ENCODE data around the gene IP6K3.

The IP6K3 gene

DNA sequence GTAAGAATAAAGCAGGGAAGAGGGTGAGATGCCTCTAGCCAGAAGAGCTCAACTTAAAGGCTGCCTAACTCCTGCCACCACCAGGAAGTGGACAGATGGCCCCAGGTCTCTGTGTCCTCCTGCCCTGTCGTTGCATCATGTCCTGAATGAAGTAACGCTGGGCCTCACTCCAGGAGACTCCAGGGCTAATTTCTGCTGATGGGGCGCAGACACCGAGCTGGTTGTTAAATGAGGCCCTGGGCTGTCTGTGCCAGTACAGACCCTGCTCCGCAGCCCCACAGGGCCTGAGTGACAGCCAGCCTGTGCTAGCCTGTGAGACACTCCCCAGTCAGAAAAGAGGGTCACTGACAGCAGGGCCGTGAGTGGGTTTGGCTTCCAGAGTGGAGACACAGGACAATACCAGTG, 6.5 kb downstream of the IP6K3 start:
- no peak for DNase-seq (ENCODE audit: low spot score)

DNA sequence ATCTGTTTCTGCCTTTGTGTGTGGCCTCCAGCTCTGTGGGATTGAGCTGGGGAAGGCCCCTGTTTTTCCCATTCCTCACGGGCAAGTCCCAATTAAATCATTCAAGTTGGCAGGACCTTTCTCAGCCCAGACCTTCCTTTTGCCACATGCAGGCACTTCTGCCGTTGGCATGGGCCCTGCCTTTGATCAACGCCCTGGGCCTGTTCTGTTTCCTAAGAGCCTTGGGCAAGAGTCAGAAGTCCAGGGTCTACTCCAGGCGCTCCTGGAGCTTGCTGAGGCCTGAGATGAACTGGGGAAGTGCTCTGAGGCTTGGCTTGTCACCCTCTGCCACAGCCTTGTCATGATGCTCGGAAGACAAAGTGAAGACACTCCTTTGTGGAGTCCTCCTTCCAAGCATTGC, 7.1 kb downstream of the IP6K3 start:
- no peak for DNase-seq (ENCODE audit: low spot score)

DNA sequence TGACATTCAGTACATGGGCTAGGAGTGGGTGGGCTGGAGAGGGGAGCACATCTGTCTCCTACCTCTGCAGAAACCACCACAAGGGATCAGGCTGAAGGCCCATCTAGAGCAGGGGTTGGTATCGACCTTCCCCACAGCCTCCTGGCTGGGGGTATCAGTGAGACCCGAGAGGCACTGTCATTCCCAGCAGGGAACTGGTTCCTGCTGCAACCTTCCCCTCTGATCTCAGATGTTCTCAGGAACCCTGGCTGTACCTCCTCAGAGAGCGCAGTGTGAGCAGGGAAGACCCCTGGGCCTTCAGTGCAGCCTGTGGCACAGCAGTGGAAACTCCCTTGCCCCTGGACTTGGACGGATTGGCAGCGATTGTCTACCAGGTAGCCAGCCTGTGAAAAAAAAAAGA, 7.8 kb downstream of the IP6K3 start:
- no peak for DNase-seq (ENCODE audit: low spot score)

DNA sequence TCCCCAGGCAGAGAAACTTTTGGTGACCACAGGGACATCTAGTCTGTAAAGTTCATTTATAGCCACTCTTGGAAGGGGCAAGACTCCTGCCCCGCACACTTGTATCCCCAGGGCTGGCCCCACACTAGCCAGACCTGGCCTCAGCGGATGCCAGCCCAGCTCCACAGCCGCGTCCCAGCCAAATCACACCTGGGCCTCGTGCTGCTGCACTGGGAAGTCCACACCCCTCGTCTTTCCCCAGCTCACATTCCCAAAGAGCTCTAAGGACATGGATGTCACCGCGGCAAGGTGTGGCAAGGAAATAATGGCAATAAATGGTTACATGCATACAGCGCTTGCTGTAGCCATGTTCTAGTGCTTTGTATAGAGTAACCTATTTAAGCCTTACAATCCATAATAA, 8.6 kb downstream of the IP6K3 start:
- DNase-seq (ENCODE audit: low spot score), result no peak

DNA sequence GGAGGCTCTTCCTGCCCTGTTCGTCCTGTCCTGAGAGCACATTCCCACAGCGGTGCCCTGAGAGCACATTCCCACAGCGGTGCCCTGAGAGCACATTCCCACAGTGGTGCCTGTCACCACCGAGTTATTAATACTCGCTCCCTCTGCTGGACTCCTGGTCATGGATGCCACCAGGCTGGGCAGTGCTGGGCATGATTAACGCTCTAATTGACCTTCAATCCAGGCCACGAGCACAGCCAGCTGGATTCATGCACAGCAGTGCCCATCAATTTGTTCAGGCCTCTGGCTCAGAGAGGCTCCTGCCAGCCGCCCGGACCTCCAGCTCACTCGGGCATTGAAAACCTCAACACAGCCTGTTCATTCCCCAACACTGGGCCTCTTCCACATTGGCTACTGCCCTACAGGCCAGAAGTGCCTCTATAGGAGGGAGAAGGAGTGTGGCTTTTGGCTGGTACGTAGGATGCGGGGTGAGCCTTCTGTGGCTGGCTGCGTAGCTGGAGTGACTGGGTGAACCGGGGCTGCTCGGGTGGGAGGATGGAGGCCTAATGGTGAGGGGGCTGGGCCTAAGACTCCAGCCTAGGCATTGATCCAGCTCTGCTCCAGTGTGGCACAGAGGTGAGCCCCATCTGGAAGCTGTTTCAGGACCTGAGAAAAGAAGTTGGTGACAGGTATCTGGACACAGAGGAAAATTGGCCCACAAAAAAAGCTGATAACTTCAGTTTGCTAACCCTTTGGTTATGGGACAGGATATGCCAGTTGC, 9.3 kb downstream of the IP6K3 start:
- DNase-seq (ENCODE audit: low spot score), result no peak

DNA sequence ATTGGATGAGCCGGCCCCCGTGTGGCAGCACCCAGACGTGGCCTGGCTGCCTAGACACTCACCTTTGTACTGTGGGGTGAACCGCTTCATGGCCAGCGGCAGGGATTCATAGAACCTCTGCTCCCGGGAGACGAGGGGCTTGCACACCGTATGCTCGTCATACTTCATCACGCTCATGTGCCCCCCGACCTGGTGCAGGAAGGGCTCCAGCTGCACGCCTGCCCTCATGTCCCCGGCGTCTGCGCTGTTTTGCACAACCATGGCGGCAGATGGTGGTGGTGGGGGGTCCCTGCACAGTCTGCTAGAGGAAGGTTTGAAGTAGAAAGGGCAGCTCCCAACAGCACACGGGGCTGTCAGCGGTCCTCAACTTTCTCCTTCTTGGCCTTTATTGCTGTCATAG, 11.5 kb downstream of the IP6K3 start:
- no peak for DNase-seq (ENCODE audit: low spot score)

DNA sequence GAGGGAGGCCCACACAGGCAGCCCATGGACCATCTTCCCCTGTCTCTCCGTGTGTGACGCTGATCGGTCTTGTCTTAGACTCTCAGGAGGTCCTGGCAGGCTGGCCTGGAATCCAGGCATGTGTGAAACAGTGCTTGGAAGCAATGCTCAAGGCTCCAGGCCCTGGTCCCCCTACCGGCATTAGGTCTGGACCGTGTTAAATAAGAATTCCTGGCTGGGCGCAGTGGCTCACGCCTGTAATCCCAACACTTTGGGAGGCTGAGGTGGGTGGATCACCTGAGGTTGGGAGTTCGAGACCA, 13.0 kb downstream of the IP6K3 start:
- DNase-seq (ENCODE audit: low spot score), result no peak

DNA sequence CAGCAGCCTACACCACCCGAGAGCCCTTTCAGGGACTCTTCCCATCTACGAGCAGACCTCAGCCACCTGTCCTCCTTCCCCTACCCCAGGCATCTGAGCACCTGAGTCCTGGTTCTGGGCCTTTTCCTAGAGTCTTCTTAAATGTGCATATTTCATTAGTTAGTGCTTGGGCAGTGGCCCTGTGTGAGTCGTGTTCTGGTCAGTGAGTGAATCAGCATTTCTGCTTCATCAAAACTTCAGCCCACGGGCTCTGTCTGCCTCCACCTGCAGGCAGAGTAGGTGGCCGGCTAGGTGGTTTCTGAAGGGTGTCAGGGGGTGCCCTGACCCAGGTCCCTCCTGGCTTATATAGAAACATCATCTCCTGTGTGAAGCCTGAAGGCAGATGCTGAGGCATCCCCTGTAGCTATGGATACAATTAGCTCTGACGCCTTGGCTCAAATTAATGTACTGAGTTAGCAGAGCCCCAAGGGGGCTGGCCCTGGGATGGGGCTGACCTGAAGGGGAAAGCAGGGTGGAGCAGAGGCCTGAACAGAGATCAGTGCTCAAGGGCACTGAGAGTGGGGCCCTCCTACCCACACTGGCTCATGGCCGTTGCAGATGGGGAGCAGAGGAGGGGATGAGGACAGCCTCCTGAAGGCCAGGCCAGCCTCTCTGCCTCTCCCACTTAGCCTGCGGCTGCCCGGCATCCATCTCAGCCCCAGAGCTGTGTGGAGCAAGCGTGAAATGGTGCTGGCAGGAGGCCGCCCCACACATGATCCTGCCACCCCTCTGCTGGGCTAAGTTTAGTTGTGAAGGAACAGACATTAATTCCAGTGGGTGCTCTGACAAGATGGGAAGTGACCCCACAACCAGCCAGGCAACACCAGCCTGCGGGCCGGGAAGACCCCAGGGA, 13.6 kb downstream of the IP6K3 start:
- no peak for DNase-seq (ENCODE audit: low spot score)

DNA sequence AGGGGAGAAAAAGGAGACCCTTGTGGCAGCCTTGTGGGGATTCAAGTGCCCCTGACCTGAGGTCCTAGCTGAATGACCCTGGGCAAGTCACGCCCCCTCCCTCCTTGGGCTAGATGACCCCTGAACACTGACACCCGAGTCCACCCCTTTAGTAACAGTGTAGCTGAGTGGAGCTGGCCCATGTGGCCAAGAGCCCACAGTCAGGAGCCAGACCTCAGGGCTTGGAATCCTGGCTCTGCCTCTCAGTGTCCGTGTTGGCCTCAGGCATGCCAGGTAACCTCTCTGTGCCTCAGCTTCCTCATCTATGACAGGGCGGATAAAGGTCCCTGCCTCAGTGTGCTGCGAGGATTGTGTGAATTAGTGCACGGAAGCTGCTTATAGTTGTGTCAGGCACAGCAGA, 14.3 kb downstream of the IP6K3 start:
- DNase-seq (ENCODE audit: low spot score), result no peak

DNA sequence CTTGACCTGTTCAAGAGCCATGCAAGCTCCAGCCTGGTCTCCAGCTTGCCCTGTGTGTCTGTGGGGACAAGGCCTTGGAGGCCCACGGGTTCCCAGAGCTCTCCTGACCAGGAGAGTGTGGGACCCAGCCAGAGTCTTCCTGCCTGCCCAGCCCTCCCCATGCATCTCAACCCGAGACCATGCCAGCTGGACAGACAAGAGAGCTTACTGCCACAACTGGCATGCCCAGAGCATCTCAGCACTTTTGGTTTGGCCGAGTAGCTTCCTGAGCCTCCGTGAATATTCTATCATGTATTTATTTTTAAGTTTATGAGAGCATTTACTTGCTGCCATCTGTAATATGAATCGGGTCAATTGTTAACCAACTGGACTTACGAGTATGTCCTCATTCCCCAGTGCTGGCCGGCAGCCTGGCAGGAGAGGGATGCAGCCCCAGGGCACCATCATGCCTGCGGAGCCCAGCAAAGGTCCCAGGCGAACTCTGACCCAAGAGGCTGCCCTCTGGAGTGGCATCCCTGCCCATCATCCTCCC, 14.9 kb downstream of the IP6K3 start:
- no peak for DNase-seq (ENCODE audit: low spot score)

DNA sequence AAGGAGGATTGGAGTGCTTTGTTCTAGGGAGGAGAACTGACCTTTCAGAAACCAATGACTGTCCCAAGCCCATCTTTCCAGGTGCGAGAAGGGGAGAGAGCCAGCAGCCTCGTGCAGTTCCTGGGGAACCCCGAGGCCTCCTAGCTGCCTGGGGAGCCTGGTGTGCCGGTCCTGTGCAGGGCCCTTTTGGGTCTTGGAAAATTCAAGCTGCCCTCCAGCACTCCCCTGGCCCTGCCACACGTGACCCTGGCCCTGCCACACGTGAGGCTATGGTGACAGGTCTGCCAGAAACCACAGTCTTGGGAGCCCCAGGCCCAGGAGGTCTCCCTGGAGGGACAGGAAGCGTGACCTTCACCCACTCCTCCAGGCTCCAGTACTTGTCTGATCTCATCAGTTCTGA, 15.7 kb downstream of the IP6K3 start:
- DNase-seq (ENCODE audit: low spot score), result no peak

DNA sequence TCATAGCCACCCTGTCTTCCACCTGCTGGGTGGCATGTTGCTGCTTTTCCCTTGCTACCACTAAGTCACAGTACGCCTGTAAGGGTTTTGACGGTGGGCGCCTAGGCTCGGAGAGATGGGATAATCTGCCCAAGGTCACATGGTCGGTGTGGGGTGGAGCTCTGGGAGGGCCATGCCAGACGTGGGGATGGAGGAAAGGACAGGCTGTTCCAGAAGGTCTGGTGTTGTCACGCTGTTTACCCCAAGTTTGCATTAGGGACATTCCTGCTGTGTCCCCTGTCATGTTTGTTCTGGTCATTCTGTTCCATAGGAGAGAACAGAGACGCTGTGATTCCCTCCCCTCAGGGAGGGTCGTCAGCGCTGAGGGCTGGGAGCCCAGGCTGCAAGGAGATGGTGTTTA, 16.1 kb downstream of the IP6K3 start:
- no peak for DNase-seq (ENCODE audit: low spot score)

DNA sequence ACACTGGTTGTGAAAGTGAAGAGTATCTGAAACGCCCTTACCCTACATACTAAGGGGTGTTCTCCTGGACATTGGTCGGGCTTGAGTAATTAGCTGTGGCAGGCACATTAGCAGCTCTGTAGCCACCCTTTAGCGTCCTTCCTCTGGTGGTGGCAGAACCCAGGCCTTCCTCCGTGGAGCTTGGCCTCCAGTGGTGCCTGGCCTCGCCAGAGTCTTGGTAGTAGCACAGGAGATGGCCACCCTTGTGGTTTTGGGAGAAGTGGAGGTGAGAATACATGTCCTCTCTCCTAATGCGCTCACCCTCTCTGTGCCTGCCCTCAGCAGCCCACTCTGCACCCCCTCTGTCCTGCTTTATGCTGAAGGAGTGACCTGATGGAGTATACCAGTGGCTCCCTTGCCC, 17.6 kb downstream of the IP6K3 start:
- no peak for DNase-seq (ENCODE audit: low spot score)

DNA sequence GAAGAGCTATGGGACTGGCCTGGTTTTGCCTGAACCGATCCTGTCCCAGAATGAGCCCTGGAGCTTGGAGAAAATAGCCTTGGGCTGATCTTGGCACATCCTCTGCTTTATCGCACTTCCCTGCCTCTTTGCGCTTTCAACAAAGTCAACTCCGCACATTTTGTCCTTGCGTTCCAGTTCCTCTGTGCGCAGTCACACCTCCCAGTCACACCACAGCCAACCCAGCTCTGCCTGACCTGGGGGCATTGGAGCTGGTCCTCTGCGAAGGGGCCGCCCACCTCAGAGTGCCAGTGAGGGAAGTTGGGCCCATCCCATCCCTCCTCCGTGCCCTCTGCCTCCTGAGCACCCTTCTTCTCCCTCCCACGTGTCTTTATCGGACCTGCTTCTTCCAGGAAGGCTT, 18.3 kb downstream of the IP6K3 start:
- no peak for DNase-seq (ENCODE audit: low spot score)

DNA sequence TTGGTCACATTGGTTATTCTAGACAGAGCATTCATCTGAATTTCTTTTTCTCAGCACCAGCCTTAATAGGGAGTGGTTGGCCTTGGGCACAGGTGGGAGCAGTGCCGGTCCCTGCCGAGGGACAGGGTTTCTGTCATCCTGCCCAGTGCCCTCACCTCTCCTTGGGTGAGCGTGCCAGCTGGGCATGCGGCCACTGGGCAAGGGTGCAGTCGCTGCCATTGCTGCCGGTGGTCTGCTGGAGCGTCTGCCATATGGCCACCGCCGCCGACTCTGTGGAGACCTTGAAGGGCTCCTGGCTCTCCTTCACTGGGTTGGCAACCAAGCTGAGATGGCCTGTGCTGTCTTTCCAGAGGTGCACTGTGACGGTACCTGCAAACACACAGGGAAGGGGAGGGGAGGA, 18.8 kb downstream of the IP6K3 start:
- no peak for DNase-seq (ENCODE audit: low spot score)

DNA sequence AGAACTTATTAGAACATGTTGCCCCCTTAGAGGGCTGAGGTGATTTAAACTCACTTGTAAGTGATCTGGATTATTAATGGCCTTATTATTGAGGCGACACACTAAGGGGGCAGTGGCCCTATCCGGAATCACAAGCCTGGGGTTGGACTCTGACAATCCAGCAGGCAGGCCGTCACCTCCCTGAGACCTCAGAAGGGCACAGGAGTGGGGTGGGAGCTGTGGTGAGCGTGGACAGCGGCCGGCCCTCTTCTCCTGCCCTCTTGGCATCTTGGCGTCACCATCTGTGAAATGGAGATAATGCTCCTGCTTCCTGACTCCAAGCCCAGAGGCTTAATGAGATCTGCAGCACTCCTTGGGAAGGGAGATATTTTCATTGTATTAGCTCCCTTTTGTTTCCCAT, 19.6 kb downstream of the IP6K3 start:
- DNase-seq (ENCODE audit: low spot score), result no peak

DNA sequence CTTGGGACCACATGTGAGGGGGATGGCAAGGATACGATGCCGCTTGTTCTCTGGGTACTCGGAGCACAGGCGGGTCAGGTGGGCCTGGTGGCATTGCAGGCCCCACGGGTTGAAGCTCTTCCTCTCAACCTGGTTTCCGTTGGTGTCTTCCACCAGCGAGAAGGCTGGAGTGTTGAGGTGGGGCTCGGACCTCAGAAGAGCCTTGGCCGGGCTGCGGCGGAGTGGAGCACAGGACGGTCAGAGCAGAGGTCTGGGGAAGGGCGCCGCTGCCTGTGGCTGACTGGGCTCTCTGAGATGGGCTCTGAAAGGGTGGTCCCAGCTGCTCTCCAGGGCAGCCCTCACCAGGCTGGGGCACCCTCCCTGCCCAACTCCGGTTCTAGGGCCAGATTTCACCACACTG, 20.0 kb downstream of the IP6K3 start:
- no peak for DNase-seq (ENCODE audit: low spot score)

DNA sequence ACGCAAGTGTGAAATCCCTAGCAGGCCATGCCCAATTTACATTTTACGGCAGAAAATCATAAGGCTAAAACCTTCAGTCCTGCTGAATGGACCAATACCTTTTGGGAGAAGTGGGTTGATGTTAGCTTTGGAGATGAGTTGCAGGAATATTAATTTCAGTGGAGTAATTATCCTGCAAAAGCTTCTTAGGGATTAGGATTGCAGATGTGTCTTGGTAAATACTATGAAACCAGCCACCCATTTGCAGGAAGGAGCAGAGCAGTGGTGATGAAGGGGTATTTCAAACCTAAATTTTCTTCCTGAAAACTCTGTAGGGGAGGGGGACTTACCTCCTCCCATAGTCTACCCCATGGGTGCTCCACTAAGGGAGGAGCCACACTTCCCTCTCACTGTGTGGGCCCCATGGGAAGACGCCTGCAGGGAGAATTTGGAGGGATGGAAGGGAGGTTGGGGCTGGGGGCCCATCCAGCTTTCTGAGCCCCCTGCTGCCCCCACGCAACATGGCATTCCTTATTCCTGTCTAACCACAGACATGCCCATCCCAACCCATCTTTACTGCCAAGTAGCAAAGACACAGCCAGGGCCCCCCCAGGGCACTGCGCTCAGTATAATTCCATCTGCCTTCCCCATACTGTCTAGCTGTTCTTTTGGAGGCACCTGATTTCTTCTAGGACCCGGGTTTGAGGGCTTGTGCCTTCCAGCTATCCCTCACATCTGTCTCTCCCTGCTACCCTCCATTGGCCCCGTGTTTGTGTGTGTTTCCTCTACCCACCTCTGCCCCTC, 20.6 kb downstream of the IP6K3 start:
- DNase-seq (ENCODE audit: low spot score), result no peak

DNA sequence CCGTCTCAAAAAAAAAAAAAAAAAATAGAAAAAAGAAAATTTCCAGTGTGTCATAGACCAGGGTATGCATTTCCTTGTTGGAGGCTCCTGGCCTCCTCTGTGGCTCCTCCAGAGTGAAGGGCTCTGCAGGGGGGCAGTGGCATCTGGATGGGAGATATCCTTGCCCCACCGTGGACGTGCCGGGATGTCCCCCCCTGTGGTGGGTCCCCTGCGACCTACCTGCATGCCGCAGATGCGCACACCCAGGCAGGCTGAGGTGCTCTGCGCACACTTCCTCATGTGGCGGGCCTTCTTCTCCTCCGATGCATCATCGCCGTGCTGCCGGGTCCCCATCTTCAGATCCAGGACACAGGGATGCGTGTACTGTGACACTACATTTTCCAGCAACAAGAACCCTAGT, 21.5 kb downstream of the IP6K3 start:
- DNase-seq (ENCODE audit: low spot score), result no peak

DNA sequence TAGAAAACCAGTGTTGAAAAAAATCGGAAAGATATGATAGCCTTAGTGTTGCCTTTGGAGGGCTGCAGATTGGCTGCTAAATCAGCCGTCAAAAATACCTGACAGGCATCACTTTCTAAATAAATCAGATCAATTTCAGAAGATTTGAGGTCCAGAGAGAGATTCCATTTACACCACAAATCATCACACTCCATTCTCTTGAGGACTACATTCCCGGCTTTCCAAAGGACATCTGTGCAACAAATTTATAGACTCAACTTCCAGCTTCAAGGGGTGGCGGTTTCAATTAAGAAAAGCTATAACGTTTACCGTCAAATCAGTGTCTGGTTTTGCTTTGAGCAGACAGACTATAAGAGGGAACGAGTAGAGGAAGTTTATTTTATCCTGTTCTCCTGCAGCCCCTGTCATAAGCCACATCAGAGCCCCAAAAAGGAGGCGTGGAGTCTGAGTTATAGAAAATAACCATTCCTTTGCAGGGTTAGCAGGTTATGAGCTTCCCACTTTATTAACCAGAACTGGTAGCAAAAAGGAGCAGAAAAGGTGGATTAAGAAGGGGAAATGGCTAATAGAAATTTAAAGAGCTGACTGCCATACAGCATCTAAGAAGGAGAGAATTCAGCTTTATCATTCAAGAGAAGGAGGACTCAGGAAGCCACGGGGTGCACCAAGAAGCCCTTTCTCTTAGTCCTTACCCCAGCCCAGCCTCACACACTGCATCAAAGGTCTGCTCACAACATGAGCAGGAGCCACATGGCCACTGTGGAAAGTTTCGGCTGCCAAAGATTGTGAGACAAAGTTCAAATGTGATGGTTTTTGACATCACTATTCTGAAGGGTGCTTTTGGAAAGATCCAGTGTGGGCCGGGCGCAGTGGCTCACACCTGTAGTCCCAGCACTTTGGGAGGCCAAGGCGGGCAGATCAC, 22.3 kb downstream of the IP6K3 start:
- DNase-seq (ENCODE audit: low spot score), result no peak

DNA sequence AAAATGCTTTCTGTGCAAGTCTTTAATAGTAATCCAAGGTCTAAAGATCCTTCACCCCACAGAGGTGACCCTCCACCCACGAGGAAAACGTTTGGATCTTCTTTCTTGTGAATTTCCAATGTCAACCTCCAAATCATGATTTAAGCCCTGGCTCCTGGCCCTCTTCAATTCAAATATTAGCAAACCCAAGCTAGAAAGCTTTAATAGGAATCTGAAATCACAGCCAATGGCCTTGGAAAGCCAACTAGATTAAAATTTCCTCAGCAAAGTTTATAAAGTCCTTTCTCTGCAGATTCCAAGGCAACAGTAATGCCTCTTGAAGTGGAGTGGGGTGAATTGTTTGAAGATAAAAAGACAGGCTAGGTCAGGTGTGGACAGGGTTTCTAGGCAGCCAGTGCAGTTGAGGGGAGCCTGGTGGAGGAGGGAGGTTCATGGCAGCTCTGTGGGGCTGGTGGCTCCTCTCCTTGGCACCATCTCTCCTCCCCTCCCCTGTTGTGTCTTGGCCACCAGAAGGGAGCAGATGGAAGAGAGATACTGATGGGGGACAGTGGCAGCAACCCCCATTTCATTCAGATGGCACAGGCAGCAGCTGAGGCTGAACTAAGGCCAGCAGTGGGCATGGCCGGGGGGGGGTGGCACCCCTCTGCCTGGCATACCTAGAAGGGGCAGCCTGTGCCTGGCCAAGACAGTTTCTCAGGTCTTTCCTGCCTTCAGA, 23.2 kb downstream of the IP6K3 start:
- DNase-seq (ENCODE audit: low spot score), result no peak
